ENCODE measurements around the gene SYTL1.

- TF ChIP-seq, protein P1, sequence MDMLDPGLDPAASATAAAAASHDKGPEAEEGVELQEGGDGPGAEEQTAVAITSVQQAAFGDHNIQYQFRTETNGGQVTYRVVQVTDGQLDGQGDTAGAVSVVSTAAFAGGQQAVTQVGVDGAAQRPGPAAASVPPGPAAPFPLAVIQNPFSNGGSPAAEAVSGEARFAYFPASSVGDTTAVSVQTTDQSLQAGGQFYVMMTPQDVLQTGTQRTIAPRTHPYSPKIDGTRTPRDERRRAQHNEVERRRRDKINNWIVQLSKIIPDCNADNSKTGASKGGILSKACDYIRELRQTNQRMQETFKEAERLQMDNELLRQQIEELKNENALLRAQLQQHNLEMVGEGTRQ (IDR thresholded peaks at IDR 0.05; ENCODE audit: borderline replicate concordance, low read depth, low read length) = no peak
- TF ChIP-seq SMC3 (IDR thresholded peaks at IDR 0.05; ENCODE audit: low read depth, low read length) (no peak), SIN3A (IDR thresholded peaks at IDR 0.05; ENCODE audit: borderline replicate concordance, low read depth, low read length) (no peak), POLR2AphosphoS5 (IDR thresholded peaks at IDR 0.05; ENCODE audit: low read depth, low read length) (no peak), MXI1 (IDR thresholded peaks at IDR 0.05; ENCODE audit: low read depth, low read length) (no peak), RCOR1 (IDR thresholded peaks at IDR 0.05; ENCODE audit: low read length) (no peak), YY1 (IDR thresholded peaks at IDR 0.05; ENCODE audit: low read depth) (no peak), RAD21 (IDR thresholded peaks at IDR 0.05; ENCODE audit: low read length) (no peak), TAF1 (IDR thresholded peaks at IDR 0.05; ENCODE audit: borderline replicate concordance, low read depth, low read length) (no peak), REST (IDR thresholded peaks at IDR 0.05; ENCODE audit: low read depth, low read length) (no peak)
- TF ChIP-seq, protein P2, sequence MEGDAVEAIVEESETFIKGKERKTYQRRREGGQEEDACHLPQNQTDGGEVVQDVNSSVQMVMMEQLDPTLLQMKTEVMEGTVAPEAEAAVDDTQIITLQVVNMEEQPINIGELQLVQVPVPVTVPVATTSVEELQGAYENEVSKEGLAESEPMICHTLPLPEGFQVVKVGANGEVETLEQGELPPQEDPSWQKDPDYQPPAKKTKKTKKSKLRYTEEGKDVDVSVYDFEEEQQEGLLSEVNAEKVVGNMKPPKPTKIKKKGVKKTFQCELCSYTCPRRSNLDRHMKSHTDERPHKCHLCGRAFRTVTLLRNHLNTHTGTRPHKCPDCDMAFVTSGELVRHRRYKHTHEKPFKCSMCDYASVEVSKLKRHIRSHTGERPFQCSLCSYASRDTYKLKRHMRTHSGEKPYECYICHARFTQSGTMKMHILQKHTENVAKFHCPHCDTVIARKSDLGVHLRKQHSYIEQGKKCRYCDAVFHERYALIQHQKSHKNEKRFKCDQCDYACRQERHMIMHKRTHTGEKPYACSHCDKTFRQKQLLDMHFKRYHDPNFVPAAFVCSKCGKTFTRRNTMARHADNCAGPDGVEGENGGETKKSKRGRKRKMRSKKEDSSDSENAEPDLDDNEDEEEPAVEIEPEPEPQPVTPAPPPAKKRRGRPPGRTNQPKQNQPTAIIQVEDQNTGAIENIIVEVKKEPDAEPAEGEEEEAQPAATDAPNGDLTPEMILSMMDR (IDR thresholded peaks at IDR 0.05) = no peak
Measured at GRCh38 chr1:27379564-27380122, 37.8 kb downstream of the SYTL1 start.
